SHP77 treated with DMSO at 0.1 percent for 48 hours (cell line): ENCODE results near the gene RETREG1.
"Not testable (repeated sequence)": the region's sequence is repeated elsewhere in the genome, so short reads cannot be mapped to it uniquely, and the experiment has no call there.

ENCODE experiments used
- DNase-seq: peaks from one replicate; lab custom pipeline; 2025; lab: John Stamatoyannopoulos, UW

The RETREG1 gene

GRCh38 chr5:16456103-16456832 is 160.5 kb downstream of the RETREG1 start:
- peak; percentile 88 for DNase-seq

- DNase-seq, result no peak
Measured at GRCh38 chr5:16455668-16456067, 161.1 kb downstream of the RETREG1 start.

GRCh38 chr5:16454686-16455085 is 162.1 kb downstream of the RETREG1 start:
- no peak for DNase-seq

- DNase-seq, result peak; percentile 45
Measured at GRCh38 chr5:16453609-16454008, 163.2 kb downstream of the RETREG1 start.

- DNase-seq, result no peak
Measured at GRCh38 chr5:16450163-16450562, 166.6 kb downstream of the RETREG1 start.

GRCh38 chr5:16446993-16447392 is 169.8 kb downstream of the RETREG1 start:
- DNase-seq, result no peak

GRCh38 chr5:16437977-16438376 is 178.8 kb downstream of the RETREG1 start:
- DNase-seq, result no peak

GRCh38 chr5:16436065-16436682 is 180.6 kb downstream of the RETREG1 start:
- not testable (repeated sequence) for DNase-seq

- DNase-seq, result no peak
Measured at GRCh38 chr5:16431490-16431889, 185.3 kb downstream of the RETREG1 start.

- DNase-seq, result no peak
Measured at GRCh38 chr5:16430349-16431089, 186.3 kb downstream of the RETREG1 start.

GRCh38 chr5:16428359-16428758 is 188.4 kb downstream of the RETREG1 start:
- no peak for DNase-seq

GRCh38 chr5:16427587-16427986 is 189.2 kb downstream of the RETREG1 start:
- no peak for DNase-seq
